Measurements from ENCODE around the gene ENAH.
"Not testable (repeated sequence)": the region's sequence is repeated elsewhere in the genome, so short reads cannot be mapped to it uniquely, and the experiment has no call there.

The ENAH gene

DNA sequence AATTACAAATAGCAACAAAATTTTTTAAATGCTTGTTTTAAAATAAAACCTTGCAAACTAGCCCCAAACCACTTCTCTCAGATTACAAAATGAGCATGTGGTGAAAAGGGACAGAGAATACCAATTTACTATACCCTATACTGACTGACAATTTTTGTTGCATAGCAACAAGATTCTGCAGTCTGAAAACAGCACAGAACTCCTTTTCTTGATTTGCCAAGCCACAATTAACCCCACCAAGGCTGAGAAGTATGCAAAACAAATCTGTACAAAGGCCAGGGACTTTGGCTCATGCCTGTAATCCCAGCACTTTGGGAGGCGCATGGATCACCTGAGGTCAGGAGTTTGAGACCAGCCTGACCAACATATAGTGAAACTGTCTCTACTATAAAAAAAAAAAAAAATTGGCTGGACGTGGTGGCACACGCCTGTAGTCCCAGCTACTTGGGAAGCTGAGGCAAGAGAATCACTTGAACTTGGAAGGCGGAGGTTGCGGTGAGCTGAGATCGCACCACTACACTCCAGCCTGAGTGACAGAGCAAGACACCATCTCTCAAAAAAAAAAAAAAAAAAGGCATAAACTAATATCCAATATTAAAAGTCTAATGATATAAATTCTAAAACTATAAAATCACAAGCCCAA lies 21.8 kb downstream of the ENAH start:
- H3K9me2 ChIP-seq (replicated peaks; ENCODE audit: insufficient read depth, low read length), result no peaks in the 10 kb centered on the region
- H4K20me1 ChIP-seq (ENCODE audit: low read depth, low read length), result no peaks in the 10 kb centered on the region
- H3K9ac ChIP-seq (ENCODE audit: low read length), result no peak overlapping the region
- no peaks in the 10 kb centered on the region for H3F3A ChIP-seq (ENCODE audit: insufficient read depth)
- H3K79me2 ChIP-seq (ENCODE audit: insufficient read depth, low read length), result no peaks in the 10 kb centered on the region
- H3K27ac ChIP-seq (ENCODE audit: low read depth, low read length), result no peak overlapping the region
- no peak overlapping the region for H3K4me3 ChIP-seq (ENCODE audit: insufficient read depth, low read length, poor library complexity, severe bottlenecking)
- no peaks in the 10 kb centered on the region for H3K36me3 ChIP-seq (ENCODE audit: low read length)
- H3K9me3 ChIP-seq (ENCODE audit: insufficient read depth, low read length), result no peaks in the 10 kb centered on the region
- TF ChIP-seq EZH2phosphoT487 (conservative IDR thresholded peaks at IDR 0.05; ENCODE audit: low read length) (no peak), CTCF (IDR thresholded peaks at IDR 0.05; ENCODE audit: insufficient read depth, low read length, poor library complexity, severe bottlenecking) (no peak)
- H3K4me2 ChIP-seq (ENCODE audit: low read depth, low read length, poor library complexity, severe bottlenecking), result no peak overlapping the region
- no peak overlapping the region for H2AFZ ChIP-seq (ENCODE audit: low read depth, low read length, severe bottlenecking)
- H3K27me3 ChIP-seq (ENCODE audit: low read length), result no peaks in the 10 kb centered on the region

GRCh38 chr1:225629483-225629882 lies 23.4 kb downstream of the ENAH start:
- Histone ChIP-seq H3K27me3 (ENCODE audit: low read length) (no peaks in the 10 kb centered on the region), H3K79me2 (ENCODE audit: insufficient read depth, low read length) (no peaks in the 10 kb centered on the region), H3K27ac (ENCODE audit: low read depth, low read length) (no peak overlapping the region), H4K20me1 (ENCODE audit: low read depth, low read length) (no peaks in the 10 kb centered on the region), H3K36me3 (ENCODE audit: low read length) (no peaks in the 10 kb centered on the region), H3K9me3 (ENCODE audit: insufficient read depth, low read length) (no peaks in the 10 kb centered on the region), H3K9me2 (replicated peaks; ENCODE audit: insufficient read depth, low read length) (no peaks in the 10 kb centered on the region), H2AFZ (ENCODE audit: low read depth, low read length, severe bottlenecking) (no peak overlapping the region), H3K4me3 (ENCODE audit: insufficient read depth, low read length, poor library complexity, severe bottlenecking) (no peak overlapping the region), H3F3A (ENCODE audit: insufficient read depth) (no peaks in the 10 kb centered on the region), H3K9ac (ENCODE audit: low read length) (no peak overlapping the region), H3K4me2 (ENCODE audit: low read depth, low read length, poor library complexity, severe bottlenecking) (no peak overlapping the region)
- no peak for TF ChIP-seq EZH2phosphoT487 (conservative IDR thresholded peaks at IDR 0.05; ENCODE audit: low read length)
- no peak for TF ChIP-seq CTCF (IDR thresholded peaks at IDR 0.05; ENCODE audit: insufficient read depth, low read length, poor library complexity, severe bottlenecking)

DNA sequence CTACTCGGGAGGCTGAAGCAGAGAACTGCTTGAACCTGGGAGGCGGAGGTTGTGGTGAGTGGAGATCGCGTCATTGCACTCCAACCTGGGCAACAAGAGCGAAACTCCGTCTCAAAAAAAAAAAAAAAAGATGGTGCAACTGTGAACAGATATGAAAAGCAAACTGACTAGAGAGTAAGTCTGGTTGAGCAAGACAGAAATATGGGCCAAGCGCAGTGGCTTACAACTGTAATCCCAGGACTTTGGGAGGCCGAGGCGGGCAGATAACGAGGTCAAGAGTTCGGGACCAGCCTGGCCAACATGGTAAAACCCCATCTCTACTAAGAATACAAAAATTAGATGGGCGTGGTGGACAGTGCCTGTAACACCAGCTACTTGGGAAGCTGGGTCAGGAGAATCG lies 24.1 kb downstream of the ENAH start:
- not testable (repeated sequence) for H3K27me3 ChIP-seq (ENCODE audit: low read length); H3K4me2 ChIP-seq (ENCODE audit: low read depth, low read length, poor library complexity, severe bottlenecking); H3K36me3 ChIP-seq (ENCODE audit: low read length); H3F3A ChIP-seq (ENCODE audit: insufficient read depth); H3K27ac ChIP-seq (ENCODE audit: low read depth, low read length); H3K79me2 ChIP-seq (ENCODE audit: insufficient read depth, low read length); H3K9me2 ChIP-seq (replicated peaks; ENCODE audit: insufficient read depth, low read length); H4K20me1 ChIP-seq (ENCODE audit: low read depth, low read length); H2AFZ ChIP-seq (ENCODE audit: low read depth, low read length, severe bottlenecking); H3K4me3 ChIP-seq (ENCODE audit: insufficient read depth, low read length, poor library complexity, severe bottlenecking); H3K9ac ChIP-seq (ENCODE audit: low read length); H3K9me3 ChIP-seq (ENCODE audit: insufficient read depth, low read length)

DNA sequence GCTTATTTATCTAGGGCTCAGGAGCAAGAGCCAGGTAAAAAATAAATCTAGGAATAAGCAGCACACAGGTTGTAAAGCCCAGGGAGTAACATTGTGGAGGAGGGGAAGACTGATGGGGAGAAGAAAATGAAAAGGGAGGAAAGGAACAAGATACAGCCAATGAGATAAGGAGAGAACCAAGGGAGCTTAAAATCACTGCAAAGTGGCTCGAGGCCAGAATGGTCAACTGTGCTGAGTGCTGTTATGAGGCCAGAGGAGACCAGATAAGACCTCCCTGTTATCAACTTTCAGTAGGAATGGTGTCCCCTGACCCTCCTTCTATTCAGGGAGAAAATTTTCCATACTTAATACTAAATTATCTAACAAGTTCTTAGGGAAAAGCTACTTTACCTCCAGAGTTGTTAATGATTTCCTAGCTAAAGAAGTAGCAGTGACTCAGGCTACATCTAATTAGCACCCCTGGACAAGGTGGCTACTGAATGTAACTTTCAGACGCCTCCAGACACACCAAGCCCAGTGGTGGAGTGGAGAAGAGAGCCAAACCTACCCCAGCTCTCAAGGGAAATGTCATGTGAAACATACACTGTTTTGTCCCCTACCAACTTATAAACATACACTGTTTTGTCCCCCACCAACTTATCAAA lies 25.5 kb downstream of the ENAH start:
- Histone ChIP-seq H3K9me2 (replicated peaks; ENCODE audit: insufficient read depth, low read length) (no peaks in the 10 kb centered on the region), H3K9me3 (ENCODE audit: insufficient read depth, low read length) (no peaks in the 10 kb centered on the region), H2AFZ (ENCODE audit: low read depth, low read length, severe bottlenecking) (no peak overlapping the region), H3K79me2 (ENCODE audit: insufficient read depth, low read length) (no peaks in the 10 kb centered on the region), H3K27me3 (ENCODE audit: low read length) (no peaks in the 10 kb centered on the region), H3K36me3 (ENCODE audit: low read length) (no peaks in the 10 kb centered on the region), H3K4me3 (ENCODE audit: insufficient read depth, low read length, poor library complexity, severe bottlenecking) (no peak overlapping the region), H3K27ac (ENCODE audit: low read depth, low read length) (no peak overlapping the region), H3K9ac (ENCODE audit: low read length) (no peak overlapping the region), H4K20me1 (ENCODE audit: low read depth, low read length) (no peaks in the 10 kb centered on the region), H3K4me2 (ENCODE audit: low read depth, low read length, poor library complexity, severe bottlenecking) (no peak overlapping the region), H3F3A (ENCODE audit: insufficient read depth) (no peaks in the 10 kb centered on the region)
- TF ChIP-seq CTCF (IDR thresholded peaks at IDR 0.05; ENCODE audit: insufficient read depth, low read length, poor library complexity, severe bottlenecking) (no peak), EZH2phosphoT487 (conservative IDR thresholded peaks at IDR 0.05; ENCODE audit: low read length) (no peak)
